ENCODE data around the gene MAN1B1. TPM values are rescaled to one million over a fixed set of nuclear protein-coding genes. Genes with fewer than 3 reads are reported as not detected.

Gene MAN1B1
- total RNA-seq, 1 experiment from 2014 or later = 57.2 TPM

DNA sequence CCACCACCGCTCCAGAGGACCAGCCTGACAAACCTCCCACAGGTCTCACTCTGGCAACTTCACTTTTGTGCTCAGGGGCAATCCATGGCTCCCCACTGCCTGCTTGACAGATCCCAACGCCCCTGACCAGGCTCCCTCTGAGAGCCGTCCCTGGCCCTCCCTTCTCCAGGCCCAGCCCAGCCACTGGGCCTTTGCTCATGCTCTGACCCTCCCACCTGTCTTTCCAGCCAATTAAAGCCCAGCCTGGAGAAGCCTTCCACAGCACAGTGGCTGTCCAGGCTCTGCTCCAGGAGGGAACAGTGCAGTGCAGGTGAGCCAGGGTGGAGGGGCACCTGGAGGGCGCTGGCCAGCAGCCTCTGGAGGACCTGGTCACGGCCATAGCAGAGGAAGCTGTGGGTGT is 36.2 kb upstream of the MAN1B1 start:
- intact Hi-C loops (cut with micrococcal nuclease; ENCODE audit: unreplicated experiment) = no loop called here
- in situ Hi-C loops (cut with HindIII; ENCODE audit: low pct_unique_long_range_greater_than_20kb, low sequenced_read_pairs) = no loop called here
- no peak overlapping the region for H3K4me3 ChIP-seq (ENCODE audit: low read depth in 2 of 2, low read length in 2 of 2)
- DNase-seq (ENCODE audit: low read depth, low spot score) (no peak), ATAC-seq (no peak)
- no peak for TF ChIP-seq SIN3A (IDR thresholded peaks at IDR 0.05; ENCODE audit: borderline replicate concordance, insufficient read depth, low read depth, low read length)
- no peak for TF ChIP-seq POLR2AphosphoS5 (IDR thresholded peaks at IDR 0.05; ENCODE audit: low read depth, low read length)
- TF ChIP-seq, protein P1, sequence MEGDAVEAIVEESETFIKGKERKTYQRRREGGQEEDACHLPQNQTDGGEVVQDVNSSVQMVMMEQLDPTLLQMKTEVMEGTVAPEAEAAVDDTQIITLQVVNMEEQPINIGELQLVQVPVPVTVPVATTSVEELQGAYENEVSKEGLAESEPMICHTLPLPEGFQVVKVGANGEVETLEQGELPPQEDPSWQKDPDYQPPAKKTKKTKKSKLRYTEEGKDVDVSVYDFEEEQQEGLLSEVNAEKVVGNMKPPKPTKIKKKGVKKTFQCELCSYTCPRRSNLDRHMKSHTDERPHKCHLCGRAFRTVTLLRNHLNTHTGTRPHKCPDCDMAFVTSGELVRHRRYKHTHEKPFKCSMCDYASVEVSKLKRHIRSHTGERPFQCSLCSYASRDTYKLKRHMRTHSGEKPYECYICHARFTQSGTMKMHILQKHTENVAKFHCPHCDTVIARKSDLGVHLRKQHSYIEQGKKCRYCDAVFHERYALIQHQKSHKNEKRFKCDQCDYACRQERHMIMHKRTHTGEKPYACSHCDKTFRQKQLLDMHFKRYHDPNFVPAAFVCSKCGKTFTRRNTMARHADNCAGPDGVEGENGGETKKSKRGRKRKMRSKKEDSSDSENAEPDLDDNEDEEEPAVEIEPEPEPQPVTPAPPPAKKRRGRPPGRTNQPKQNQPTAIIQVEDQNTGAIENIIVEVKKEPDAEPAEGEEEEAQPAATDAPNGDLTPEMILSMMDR (IDR thresholded peaks at IDR 0.05) = no peak
- TF ChIP-seq TCF7L2 (IDR thresholded peaks at IDR 0.05; ENCODE audit: low read depth, low read length) = no peak
- TF ChIP-seq, protein P2, sequence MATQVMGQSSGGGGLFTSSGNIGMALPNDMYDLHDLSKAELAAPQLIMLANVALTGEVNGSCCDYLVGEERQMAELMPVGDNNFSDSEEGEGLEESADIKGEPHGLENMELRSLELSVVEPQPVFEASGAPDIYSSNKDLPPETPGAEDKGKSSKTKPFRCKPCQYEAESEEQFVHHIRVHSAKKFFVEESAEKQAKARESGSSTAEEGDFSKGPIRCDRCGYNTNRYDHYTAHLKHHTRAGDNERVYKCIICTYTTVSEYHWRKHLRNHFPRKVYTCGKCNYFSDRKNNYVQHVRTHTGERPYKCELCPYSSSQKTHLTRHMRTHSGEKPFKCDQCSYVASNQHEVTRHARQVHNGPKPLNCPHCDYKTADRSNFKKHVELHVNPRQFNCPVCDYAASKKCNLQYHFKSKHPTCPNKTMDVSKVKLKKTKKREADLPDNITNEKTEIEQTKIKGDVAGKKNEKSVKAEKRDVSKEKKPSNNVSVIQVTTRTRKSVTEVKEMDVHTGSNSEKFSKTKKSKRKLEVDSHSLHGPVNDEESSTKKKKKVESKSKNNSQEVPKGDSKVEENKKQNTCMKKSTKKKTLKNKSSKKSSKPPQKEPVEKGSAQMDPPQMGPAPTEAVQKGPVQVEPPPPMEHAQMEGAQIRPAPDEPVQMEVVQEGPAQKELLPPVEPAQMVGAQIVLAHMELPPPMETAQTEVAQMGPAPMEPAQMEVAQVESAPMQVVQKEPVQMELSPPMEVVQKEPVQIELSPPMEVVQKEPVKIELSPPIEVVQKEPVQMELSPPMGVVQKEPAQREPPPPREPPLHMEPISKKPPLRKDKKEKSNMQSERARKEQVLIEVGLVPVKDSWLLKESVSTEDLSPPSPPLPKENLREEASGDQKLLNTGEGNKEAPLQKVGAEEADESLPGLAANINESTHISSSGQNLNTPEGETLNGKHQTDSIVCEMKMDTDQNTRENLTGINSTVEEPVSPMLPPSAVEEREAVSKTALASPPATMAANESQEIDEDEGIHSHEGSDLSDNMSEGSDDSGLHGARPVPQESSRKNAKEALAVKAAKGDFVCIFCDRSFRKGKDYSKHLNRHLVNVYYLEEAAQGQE (IDR thresholded peaks at IDR 0.05; ENCODE audit: insufficient read depth in 1 of 2, low read depth in 2 of 2, low read length in 1 of 2) = no peak
- peaks cover 2% of the 10 kb centered on the region; the same call in 1 of the 2 replicates for H3K4me1 ChIP-seq (ENCODE audit: control insufficient read depth, insufficient read depth, low read length)
- ChIA-PET CTCF (no interaction called here), POLR2A (no interaction called here)
- no peaks in the 10 kb centered on the region for H3K27me3 ChIP-seq (ENCODE audit: control insufficient read depth, insufficient read depth, low read length)
- no peaks in the 10 kb centered on the region for H3K36me3 ChIP-seq (ENCODE audit: control insufficient read depth, insufficient read depth, low read length)
- no peak overlapping the region for H3K27ac ChIP-seq (ENCODE audit: low read length)
- no peaks in the 10 kb centered on the region for H3K9me3 ChIP-seq (ENCODE audit: control insufficient read depth, insufficient read depth, low read depth, low read length)
- BruUV-seq (replicated peaks) = no TSS peak

DNA sequence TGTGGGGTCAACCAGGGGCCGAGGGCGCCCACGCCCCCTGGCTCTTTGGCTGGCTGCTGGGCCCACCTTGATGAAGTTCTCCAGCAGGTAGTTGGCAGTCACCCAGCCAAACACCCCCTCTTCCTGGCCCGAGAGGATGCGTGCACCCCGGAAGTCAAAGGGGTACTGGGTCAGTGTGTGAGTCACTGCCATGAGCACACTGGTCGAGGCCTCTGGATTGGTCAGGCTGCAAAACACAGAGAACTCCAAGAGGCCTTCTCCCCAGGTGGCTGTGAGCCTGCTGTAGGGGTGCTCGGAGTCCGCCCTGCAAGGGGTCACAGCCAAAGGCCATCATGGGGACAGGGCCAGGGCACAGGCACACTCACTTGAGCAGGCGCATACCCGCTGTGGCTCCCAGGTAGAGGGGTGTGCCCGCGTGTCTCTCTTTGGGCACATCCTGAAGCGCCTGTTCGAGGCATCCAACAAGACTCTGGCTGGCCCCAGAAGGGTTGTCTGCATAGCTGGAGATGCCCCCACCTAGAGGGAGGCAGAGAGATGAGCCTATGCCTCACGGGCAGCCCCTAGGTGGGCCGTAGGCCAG is 35.5 kb upstream of the MAN1B1 start:
- Histone ChIP-seq H3K27me3 (ENCODE audit: control insufficient read depth, insufficient read depth, low read length) (no peaks in the 10 kb centered on the region), H3K27ac (ENCODE audit: low read length) (no peak overlapping the region), H3K36me3 (ENCODE audit: control insufficient read depth, insufficient read depth, low read length) (no peaks in the 10 kb centered on the region), H3K4me3 (ENCODE audit: low read depth in 2 of 2, low read length in 2 of 2) (no peak overlapping the region), H3K4me1 (ENCODE audit: control insufficient read depth, insufficient read depth, low read length) (peaks cover 2% of the 10 kb centered on the region; the same call in 1 of the 2 replicates), H3K9me3 (ENCODE audit: control insufficient read depth, insufficient read depth, low read depth, low read length) (no peaks in the 10 kb centered on the region)
- intact Hi-C loops (cut with micrococcal nuclease; ENCODE audit: unreplicated experiment) = no loop called here
- in situ Hi-C loops (cut with HindIII; ENCODE audit: low pct_unique_long_range_greater_than_20kb, low sequenced_read_pairs) = no loop called here
- ChIA-PET CTCF (no interaction called here), POLR2A (no interaction called here)
- ATAC-seq = no peak
- no peak for DNase-seq (ENCODE audit: low read depth, low spot score)
- TF ChIP-seq, protein P1 (IDR thresholded peaks at IDR 0.05) = no peak
- no peak for TF ChIP-seq POLR2AphosphoS5 (IDR thresholded peaks at IDR 0.05; ENCODE audit: low read depth, low read length)
- TF ChIP-seq, protein P2 (IDR thresholded peaks at IDR 0.05; ENCODE audit: insufficient read depth in 1 of 2, low read depth in 2 of 2, low read length in 1 of 2) = no peak
- no peak for TF ChIP-seq TCF7L2 (IDR thresholded peaks at IDR 0.05; ENCODE audit: low read depth, low read length)
- TF ChIP-seq SIN3A (IDR thresholded peaks at IDR 0.05; ENCODE audit: borderline replicate concordance, insufficient read depth, low read depth, low read length) = no peak
- no TSS peak for BruUV-seq (replicated peaks)
